Tibial nerve (tissue), 4 donors: ENCODE data around the gene GDI1.

Experiments
- CTCF ChIP-seq, 5 experiments: fragments of 200-600 bp in 3 of 5; fragments of 450-650 bp in 2 of 5; sonication (generic) in 3 of 5; IDR thresholded peaks; one replicate each; pipeline ENCODE4 v1.5.1; 2016 to 2019; ENCODE audit warnings: antibody characterized with exemption in 5 of 5, mild to moderate bottlenecking in 3 of 5, moderate library complexity in 2 of 5
- EP300 ChIP-seq, 2 donors: sonication (generic); formaldehyde crosslinking; IDR thresholded peaks; one replicate each; pipeline ENCODE4 v1.6.1; 2017; ENCODE audit warnings: antibody characterized with exemption in 2 of 2, mild to moderate bottlenecking in 1 of 2
- POLR2A ChIP-seq, 2 donors: fragments of 450-650 bp; IDR thresholded peaks; one replicate each; pipeline ENCODE4 v1.6.1; 2017; ENCODE audit warnings: antibody characterized with exemption in 2 of 2, mild to moderate bottlenecking in 2 of 2, moderate library complexity in 2 of 2

GRCh38 chrX:154436374-154436982 is 476 bp upstream of the GDI1 start:
- no peak for TF ChIP-seq CTCF (IDR thresholded peaks at IDR 0.05)
- no peak for TF ChIP-seq POLR2A (IDR thresholded peaks at IDR 0.05)
- TF ChIP-seq EP300 (IDR thresholded peaks at IDR 0.05), result no peak
